GM18873 (cell line): Measurements from ENCODE around the gene PAPPA.

Experiments
- ATAC-seq: cut with Tn5 transposase; IDR thresholded peaks from one replicate; pipeline ENCODE4 v1.9.1; 2021; ENCODE audit warnings: mild to moderate bottlenecking, moderate library complexity, moderate number of reproducible peaks; ENCODE audit not compliant: unreplicated experiment, low FRiP score

The PAPPA gene

GRCh38 chr9:116394894-116395698 is 241.5 kb downstream of the PAPPA start:
- ATAC-seq = no peak

DNA sequence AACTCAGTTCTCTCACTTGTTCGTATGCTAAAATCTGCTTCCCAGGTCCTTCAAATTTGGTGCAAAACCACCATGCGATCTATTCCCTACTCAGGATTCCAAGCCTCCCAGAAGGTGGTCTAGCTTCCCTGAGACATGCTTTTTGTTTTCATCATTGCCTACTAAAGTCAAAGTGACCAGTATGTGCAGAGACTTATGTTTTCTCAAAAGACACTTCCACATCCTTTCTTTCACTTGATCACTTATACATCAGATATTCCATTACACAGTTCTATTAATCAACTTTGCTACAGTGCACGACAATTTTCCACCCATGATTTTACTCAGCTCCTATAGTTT is 242.1 kb downstream of the PAPPA start:
- no peak for ATAC-seq

DNA sequence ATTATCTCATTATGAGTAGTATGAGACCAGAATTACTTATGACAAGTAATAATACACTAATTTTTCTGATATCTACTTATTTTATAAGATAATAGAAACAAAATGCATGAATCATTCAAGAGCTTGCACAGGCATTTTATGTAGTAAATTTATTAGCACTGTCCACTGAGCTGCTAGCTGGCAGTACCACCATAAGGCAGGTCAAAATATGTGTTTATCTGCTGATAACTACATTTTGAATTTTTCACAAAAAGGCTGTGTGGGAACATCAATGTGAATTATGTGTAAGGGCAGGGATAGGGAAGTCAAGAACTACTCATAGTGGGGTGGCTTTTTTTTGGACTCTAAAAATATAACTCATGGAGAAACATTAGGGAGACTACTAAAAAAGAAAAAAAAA is 249.6 kb downstream of the PAPPA start:
- ATAC-seq = no peak

- ATAC-seq = no peak
These were observed 250.6 kb downstream of the PAPPA start for GRCh38 chr9:116404228-116404627.

DNA sequence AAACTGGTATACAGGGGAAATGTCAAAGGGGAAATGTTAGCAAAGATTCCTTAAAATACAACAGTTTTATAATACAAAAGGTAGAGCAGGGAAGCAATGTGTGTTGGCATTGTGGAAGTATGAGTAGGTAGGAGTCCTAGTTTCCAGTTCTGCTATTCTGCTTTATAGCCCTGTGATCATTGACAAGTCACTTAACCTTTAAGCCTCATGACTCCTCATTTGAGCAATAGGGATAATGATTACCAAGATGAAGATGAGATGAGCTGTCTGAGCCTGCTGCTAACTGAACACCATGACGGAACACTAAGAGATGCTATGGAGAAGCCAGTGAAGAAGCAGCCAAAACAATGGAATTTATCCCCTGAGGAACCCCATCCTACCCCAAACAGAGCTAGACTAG is 251.7 kb downstream of the PAPPA start:
- no peak for ATAC-seq

DNA sequence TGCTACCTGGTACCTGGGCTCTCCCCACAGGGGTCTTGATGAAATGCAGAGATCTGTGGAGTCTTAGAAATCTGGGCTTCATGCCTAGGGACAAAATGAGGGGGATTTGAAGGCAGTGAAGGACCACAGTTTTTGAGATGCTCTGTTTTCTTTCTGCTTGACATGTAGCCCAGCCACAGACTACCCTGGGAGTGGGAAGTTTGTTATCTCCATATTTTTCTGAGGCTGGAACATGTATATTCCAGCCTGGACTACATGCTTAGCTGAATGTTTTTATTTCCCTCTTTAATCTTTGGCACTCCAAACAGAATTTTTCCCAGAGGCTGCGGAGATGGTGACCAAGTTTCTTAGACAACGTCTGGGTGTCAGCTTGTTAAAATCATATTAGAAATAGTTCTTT is 252.9 kb downstream of the PAPPA start:
- no peak for ATAC-seq

- no peak for ATAC-seq
These were observed 255.5 kb downstream of the PAPPA start for GRCh38 chr9:116409129-116409528.

DNA sequence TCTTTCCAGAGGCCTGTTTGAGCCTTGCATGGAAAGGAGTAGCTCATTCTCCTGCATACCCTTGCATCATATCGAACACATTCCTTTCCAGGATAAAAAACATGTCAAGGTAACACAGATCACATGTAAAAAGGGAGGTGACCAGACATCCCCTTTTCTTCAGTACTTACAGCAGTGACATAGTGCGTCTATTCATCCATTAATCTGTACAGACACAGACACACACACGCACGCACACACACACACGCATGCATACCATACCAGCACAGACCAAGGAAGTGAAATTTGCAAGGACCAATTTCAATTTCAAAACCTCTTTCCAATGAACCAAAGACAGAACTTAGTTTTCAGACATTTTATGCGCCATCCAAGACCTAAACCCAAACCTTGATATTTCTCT is 256.0 kb downstream of the PAPPA start:
- ATAC-seq = no peak

DNA sequence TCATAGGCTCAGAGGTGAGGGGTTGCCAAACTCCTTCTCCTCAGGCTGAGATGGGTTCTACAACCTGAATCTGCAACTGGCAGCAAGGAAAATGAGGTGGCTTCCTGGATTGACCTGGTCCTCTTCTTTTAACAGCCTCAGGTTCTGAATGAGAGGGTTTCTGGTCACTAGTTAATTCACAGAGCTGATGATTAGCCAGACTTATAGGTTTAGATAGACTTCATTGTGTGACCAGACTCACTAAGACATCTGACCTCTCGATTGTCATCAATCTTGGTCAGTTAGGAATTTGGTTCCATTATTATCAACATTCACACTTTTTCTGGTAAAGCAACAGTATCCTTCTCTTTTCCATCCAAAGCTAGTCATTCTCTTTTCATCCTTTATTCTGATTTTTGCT is 257.9 kb downstream of the PAPPA start:
- ATAC-seq = no peak

DNA sequence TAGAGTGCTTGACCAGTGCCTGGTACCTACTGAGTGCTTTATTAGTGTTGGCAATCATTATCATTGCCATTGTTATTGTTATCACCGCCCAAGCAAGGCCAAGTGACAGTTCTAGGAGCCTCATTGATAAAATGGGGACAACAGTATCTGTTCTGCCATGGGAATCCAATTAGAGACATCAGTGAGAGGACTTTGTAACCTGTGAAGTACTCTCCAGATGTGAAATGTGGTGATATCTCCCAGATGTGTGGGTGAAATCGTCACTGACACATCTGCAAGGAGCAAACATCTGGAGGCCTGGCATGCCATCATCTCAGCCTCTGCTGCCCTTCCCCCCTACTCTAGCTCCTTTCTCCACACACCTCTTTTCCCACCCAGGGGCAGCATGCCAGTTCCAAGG is 260.8 kb downstream of the PAPPA start:
- ATAC-seq = no peak

GRCh38 chr9:116416421-116416820 is 262.8 kb downstream of the PAPPA start:
- no peak for ATAC-seq

DNA sequence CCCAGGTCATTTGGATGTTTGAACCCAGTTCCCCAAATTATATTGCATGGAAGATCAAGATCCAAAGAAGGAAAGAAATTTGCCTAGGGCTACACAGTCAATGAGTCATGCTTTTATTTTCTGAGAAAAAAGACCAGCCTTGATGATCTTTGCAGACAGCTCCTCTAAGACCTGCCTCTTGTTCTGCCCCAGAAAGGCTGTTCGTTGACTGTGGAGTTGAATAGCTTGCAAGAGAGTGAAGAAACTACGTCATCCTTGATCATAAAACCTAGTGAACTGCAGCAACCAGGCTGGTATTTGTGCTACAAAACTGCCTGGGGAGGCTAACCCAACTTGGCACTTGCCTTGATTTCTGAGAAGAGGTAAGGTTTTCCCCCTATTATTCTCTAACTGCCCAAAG is 263.9 kb downstream of the PAPPA start:
- no peak for ATAC-seq

DNA sequence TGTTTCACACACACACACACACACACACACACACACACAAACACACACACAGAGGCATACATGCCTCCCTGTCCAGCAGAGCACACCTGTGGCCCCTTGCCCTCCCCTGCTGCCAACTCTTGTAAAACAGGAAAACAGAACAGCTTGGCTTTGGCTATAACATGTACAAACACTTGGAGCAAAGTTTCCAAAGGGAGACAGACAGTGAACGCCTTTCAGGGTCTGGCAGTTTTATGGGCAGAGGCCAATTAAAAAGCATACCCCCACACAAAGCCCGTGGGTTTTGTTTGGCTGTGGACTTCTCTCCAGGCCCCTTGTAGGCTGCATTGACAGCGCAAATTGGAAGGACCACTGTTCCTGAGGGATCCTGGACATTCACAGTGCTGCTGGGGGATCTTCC is 265.6 kb downstream of the PAPPA start:
- no peak for ATAC-seq

GRCh38 chr9:116420993-116421538 is 267.5 kb downstream of the PAPPA start:
- ATAC-seq = no peak

GRCh38 chr9:116422119-116422979 is 268.8 kb downstream of the PAPPA start:
- ATAC-seq = no peak

- ATAC-seq = no peak
These were observed 269.6 kb downstream of the PAPPA start for GRCh38 chr9:116423149-116423548.

- ATAC-seq = no peak
These were observed 271.7 kb downstream of the PAPPA start for GRCh38 chr9:116425244-116425643.

- ATAC-seq = no peak
These were observed 277.3 kb downstream of the PAPPA start for GRCh38 chr9:116430849-116431248.

GRCh38 chr9:116432051-116432450 is 278.5 kb downstream of the PAPPA start:
- ATAC-seq = no peak

GRCh38 chr9:116434314-116434713 is 280.7 kb downstream of the PAPPA start:
- no peak for ATAC-seq

DNA sequence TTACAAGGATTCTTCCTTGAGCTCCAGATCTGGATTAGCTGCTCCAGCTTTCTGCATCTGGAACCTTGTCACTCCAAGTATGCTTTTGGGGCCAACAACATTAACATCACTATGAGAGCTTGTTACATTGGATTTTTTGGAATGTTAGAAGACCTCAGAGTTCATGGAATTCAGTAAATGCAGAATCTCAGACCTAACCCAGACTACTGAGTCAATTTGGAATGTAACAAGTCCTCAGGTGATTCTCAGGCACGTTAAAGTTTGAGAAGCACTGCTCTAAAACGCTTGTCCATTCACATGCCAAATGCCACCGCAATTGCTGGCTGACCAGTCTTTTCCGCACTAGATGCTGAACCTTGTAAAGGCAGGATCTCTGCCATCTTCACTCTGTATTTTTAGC is 282.1 kb downstream of the PAPPA start:
- no peak for ATAC-seq

- ATAC-seq = no peak
These were observed 282.5 kb downstream of the PAPPA start for GRCh38 chr9:116436121-116436520.
